Left cardiac atrium (tissue), 4 donors: Measurements from ENCODE around the gene XPC. TPM values are rescaled to one million over a fixed set of nuclear protein-coding genes. Genes with fewer than 3 reads are reported as not detected.
"Not testable (repeated sequence)": the region's sequence is repeated elsewhere in the genome, so short reads cannot be mapped to it uniquely, and the experiment has no call there.

Experiments used
- ATAC-seq, 2 donors: fragments of 200-7000 bp; cut with Tn5 transposase; one replicate each; pipeline ENCODE4 v1.9.1; 2020; ENCODE audit warnings: mild to moderate bottlenecking in 2 of 2, moderate library complexity in 2 of 2
- DNase-seq: peaks from one replicate; pipeline ENCODE4 v3.0.0-alpha.2; 2020
- intact Hi-C, 2 donors: fragments of 100-400 bp; cut with DNase I; formaldehyde crosslinking; loops; one replicate each; pipeline versions ENCODE4 v1.14.1 to v1.15.1; 2022 to 2023
- total RNA-seq, 2 donors: library from RNA; stranded (reverse); fragmentation: NEBNext Ultra II Directional; extraction: Animal tissue kit (Norgen Biotek cat#: 25700); gene quantifications; one replicate each; pipeline ENCODE4 v1.2.1, GENCODE V29; 2021
- donor health status: DM: no; HTN: yes; CAD: no.
- donor health status: DM: no; HTN: yes; CAD: no; lungs with severe emphysema.
- donor health status: DM: yes; HTN: yes; CAD: no.
- donor health status: Dilated cardiomyopathy.

XPC gene
- total RNA-seq, 2 donors from 2014 or later = 10.6 to 15.0 TPM

- DNase-seq (no peak), ATAC-seq (no peak)
- intact Hi-C loops = no loop called here
These were observed 60.7 kb downstream of the XPC start for GRCh38 chr3:14117468-14118399.

GRCh38 chr3:14113965-14114635 is 64.3 kb downstream of the XPC start:
- ATAC-seq = no peak

GRCh38 chr3:14110699-14111098 is 67.7 kb downstream of the XPC start:
- ATAC-seq (no peak), DNase-seq (no peak)
- intact Hi-C loops = no loop called here

More at GRCh38 chr3:14113965-14114635, 64.3 kb downstream of the XPC start:
- intact Hi-C loops = no loop called here
- DNase-seq = no peak

GRCh38 chr3:14109821-14110220 is 68.6 kb downstream of the XPC start:
- ATAC-seq, DNase-seq, intact Hi-C loops: not testable (repeated sequence)

GRCh38 chr3:14097616-14098391 is 80.6 kb downstream of the XPC start:
- intact Hi-C loops = no loop called here
- DNase-seq (no peak), ATAC-seq (no peak)

GRCh38 chr3:14096742-14097141 is 81.7 kb downstream of the XPC start:
- intact Hi-C loops = no loop called here
- DNase-seq = no peak
- ATAC-seq = no peak

Other genes starting within 250 kb of the XPC start
- gene CHCHD4, start 53.7 kb downstream of the XPC start, total RNA-seq = 10 to 100 TPM; 21.8 to 25.9 TPM
- gene TMEM43, start 53.5 kb downstream of the XPC start, total RNA-seq = 10 to 100 TPM; 50.1 to 95.3 TPM
- gene LSM3, start 216 bp upstream of the XPC start, total RNA-seq = 10 to 100 TPM; 15.8 to 17.5 TPM
- gene SLC6A6, start 224.0 kb upstream of the XPC start, total RNA-seq = 100 to 1,000 TPM in 1 of 2 donors, 10 to 100 TPM in 1; 24.4 to 180 TPM